ENCODE data around the gene CCDC188.

Gene CCDC188

GRCh38 chr22:20116376-20116950 is 34.4 kb downstream of the CCDC188 start:
- no peak for DNase-seq (ENCODE audit: low read depth)
- TF ChIP-seq CTCF (IDR thresholded peaks at IDR 0.05; ENCODE audit: low read depth, low read length, missing control alignments), result no peak
- H3K4me3 ChIP-seq (ENCODE audit: low read depth, low read length), result peak overlapping the region; percentile 96

- TF ChIP-seq CTCF (IDR thresholded peaks at IDR 0.05; ENCODE audit: low read depth, low read length, missing control alignments), result no peak
- H3K4me3 ChIP-seq (ENCODE audit: low read depth, low read length), result peak within 1 kb of the TSS; percentile 96
Observed at GRCh38 chr22:20115691-20116375, 35.0 kb downstream of the CCDC188 start, which contains the start of gene RANBP1. TSS of gene RANBP1 (plus strand) at chr22:20116104. CDS start at chr22:20116185, 81 bp downstream.

GRCh38 chr22:20114506-20115475 is 36.1 kb downstream of the CCDC188 start:
- TF ChIP-seq CTCF (IDR thresholded peaks at IDR 0.05; ENCODE audit: low read depth, low read length, missing control alignments), result no peak
- no peak overlapping the region for H3K4me3 ChIP-seq (ENCODE audit: low read depth, low read length)
- DNase-seq (ENCODE audit: low read depth), result no peak

More at GRCh38 chr22:20115691-20116375, 35.0 kb downstream of the CCDC188 start, which contains the start of gene RANBP1:
- no peak for DNase-seq (ENCODE audit: low read depth)

DNA sequence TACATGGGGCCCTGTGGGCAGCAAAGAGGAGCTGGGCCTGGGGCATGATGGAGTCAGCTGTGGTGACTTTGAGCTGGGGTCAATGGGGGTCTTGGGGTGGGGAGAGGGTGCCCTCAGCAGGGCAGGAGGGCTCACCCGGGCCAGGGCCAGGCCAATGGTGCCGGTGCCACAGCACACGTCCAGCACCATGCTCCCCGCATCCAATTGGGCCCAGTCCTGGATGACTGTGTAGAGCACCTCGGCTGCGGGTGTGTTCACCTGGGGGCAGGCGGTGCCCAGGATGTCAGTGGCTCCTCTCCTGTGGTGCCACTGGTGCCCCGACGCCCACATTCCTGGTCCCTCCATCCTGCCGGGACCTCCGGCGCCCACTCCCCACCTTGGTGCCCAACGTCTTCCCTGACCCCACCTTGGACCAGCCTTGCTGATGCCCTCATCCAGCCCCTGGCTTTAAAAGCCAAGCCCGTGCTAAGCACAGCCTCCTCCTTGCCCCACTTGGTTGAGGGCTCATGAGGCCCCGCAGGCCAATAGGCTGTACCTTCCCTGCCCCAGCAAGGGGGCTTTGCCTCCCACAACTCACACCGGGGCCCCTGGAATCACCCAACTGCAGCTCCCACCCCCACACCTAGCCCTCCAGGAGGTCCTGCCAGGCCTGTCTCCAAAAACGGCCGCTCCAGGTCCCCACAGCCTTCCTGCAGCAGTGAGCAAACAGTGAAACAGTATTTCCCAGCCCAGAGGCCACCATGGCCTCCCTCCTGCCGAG is 37.1 kb downstream of the CCDC188 start:
- no peak for TF ChIP-seq CTCF (IDR thresholded peaks at IDR 0.05; ENCODE audit: low read depth, low read length, missing control alignments)
- no peak for DNase-seq (ENCODE audit: low read depth)
- H3K4me3 ChIP-seq (ENCODE audit: low read depth, low read length), result no peak overlapping the region

DNA sequence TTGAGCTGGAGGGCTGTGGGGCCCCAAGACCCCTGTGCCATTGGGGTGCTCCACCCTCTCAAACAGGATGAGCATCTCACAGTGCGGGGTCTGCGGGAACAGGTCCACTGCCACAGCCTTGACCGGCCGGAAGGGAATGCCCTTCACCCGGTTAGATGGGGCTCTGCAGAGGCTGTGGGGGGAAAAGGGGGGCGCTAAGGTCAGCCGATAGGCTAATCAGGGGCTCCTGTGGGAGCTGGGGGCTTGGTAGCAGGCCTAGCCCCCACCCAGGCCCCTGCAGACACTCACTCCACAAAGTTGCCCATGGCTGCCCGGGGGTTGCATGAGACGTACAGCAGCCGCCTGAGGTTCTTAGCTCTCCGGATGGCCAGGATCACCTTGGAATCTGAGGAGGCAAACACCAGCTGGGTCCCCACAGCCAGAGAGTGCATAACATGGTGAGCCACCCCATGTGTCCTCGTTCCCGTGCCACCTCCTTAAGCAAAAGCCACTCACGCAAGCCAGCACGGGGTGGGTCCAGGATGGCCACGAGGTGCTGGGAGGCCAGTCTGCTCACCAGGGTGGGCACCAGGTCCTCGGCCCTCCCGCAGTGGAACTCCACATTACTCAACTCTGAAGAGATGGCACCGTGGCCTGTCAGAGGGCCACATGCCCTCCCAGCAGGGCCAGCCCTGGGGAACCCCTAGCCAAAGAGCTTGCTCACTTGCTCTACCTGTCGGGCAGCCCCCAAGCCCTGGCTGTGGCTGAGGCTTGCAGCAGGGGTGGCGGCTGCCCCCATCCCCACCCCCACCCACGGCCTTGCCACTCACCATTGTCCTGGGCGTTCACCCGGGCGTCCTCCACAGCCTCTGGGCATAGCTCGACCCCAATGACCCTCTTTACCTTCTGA is 38.0 kb downstream of the CCDC188 start:
- DNase-seq (ENCODE audit: low read depth), result no peak
- no peak overlapping the region for H3K4me3 ChIP-seq (ENCODE audit: low read depth, low read length)
- TF ChIP-seq CTCF (IDR thresholded peaks at IDR 0.05; ENCODE audit: low read depth, low read length, missing control alignments), result no peak
